K562 (cell line): ENCODE data around the gene FBLIM1. TPM values are rescaled to one million over a fixed set of nuclear protein-coding genes. Genes with fewer than 3 reads are reported as not detected.

Experiments
- CEBPB ChIP-seq: fragments of 450-650 bp; IDR thresholded peaks from 2 replicates; pipeline ENCODE4 v1.6.1; 2016; ENCODE audit warnings: missing genetic modification characterization, missing compliant biosample characterization
- CHD1 ChIP-seq: fragments of 200-600 bp; sonication (generic); IDR thresholded peaks from one replicate; pipeline ENCODE4 v1.6.1; 2012; ENCODE audit warnings: mild to moderate bottlenecking, moderate library complexity, low read length, inconsistent platforms
- CHD2 ChIP-seq: IDR thresholded peaks from 2 replicates; pipeline ENCODE4 v1.6.1; 2011; ENCODE audit warnings: low read depth, low read length
- FOXP1 ChIP-seq: sonication (generic); formaldehyde crosslinking; IDR thresholded peaks from 2 replicates; pipeline ENCODE4 v1.8.0; 2022; ENCODE audit warnings: mild to moderate bottlenecking, missing genetic modification reagents
- KDM2B ChIP-seq: fragments of 250-450 bp; sonication (Bioruptor Pico); IDR thresholded peaks from 2 replicates; pipeline ENCODE4 v1.8.0; 2021; ENCODE audit warnings: mild to moderate bottlenecking, moderate library complexity
- MEIS2 ChIP-seq: fragments of 450-650 bp; IDR thresholded peaks from 2 replicates; pipeline ENCODE4 v1.6.1; 2014; ENCODE audit warnings: mild to moderate bottlenecking; ENCODE audit not compliant: partially characterized antibody
- MYBL2 ChIP-seq, 2 experiments: fragments of 450-650 bp in 1 of 2; sonication (generic) in 1 of 2; formaldehyde crosslinking in 1 of 2; IDR thresholded peaks; 2 replicates each; pipeline versions ENCODE4 v1.6.1 to v1.8.1; 2017 to 2022; ENCODE audit warnings: borderline replicate concordance in 1 of 2, inconsistent platforms in 1 of 2, low read depth in 1 of 2, mild to moderate bottlenecking in 1 of 2, missing genetic modification reagents in 1 of 2, moderate library complexity in 1 of 2
- NCOA6 ChIP-seq: fragments of 450-650 bp; IDR thresholded peaks from 2 replicates; pipeline ENCODE4 v1.6.1; 2017; ENCODE audit warnings: mild to moderate bottlenecking
- NONO ChIP-seq, 2 experiments: fragments of 200-400 bp in 1 of 2; fragments of 450-650 bp in 1 of 2; formaldehyde crosslinking in 1 of 2; IDR thresholded peaks; 2 replicates each; pipeline ENCODE4 v1.6.1; 2017; ENCODE audit warnings: low read depth in 2 of 2, mild to moderate bottlenecking in 2 of 2, moderate library complexity in 2 of 2, low read length in 1 of 2
- SMAD4 ChIP-seq: fragments of 250-450 bp; sonication (Bioruptor Pico); conservative IDR thresholded peaks from 2 replicates; pipeline ENCODE4 v1.8.0; 2021; ENCODE audit warnings: inconsistent platforms, mild to moderate bottlenecking, moderate library complexity
- TBP ChIP-seq: optimal IDR thresholded peaks from 2 replicates; pipeline ENCODE3; 2011; ENCODE audit warnings: low read depth, low read length, improper control_type of control experiment
- U2AF2 ChIP-seq: fragments of 200-400 bp; formaldehyde crosslinking; optimal IDR thresholded peaks from 2 replicates; pipeline ENCODE3; 2017; ENCODE audit warnings: low read depth, mild to moderate bottlenecking, low read length
- ZFX ChIP-seq: sonication (generic); formaldehyde crosslinking; IDR thresholded peaks from 2 replicates; pipeline ENCODE4 v1.8.0; 2022; ENCODE audit warnings: mild to moderate bottlenecking, missing genetic modification reagents, moderate library complexity
- polyA plus RNA-seq, 8 experiments: library from polyadenylated mRNA; depleted of rRNA in 4 of 8; stranded (reverse) in 5 of 8; unstranded in 3 of 8; fragments of >200 nt; fragmentation: Nextera tagmentation in 2 of 8; fragmentation: Illumina TruSeq in 1 of 8; extraction: Ambion mirVana in 2 of 8; extraction: Trizol in 1 of 8; gene quantifications; 2 replicates each; pipeline versions ENCODE4 v1.2.1 to v1.2.3, GENCODE V29; 2011 to 2014; ENCODE audit warnings: inconsistent platforms in 1 of 8, missing spikeins in 1 of 8
- total RNA-seq, 7 experiments: library from RNA; depleted of rRNA in 6 of 7; stranded (reverse); fragments of >200 nt in 6 of 7; fragmentation: Illumina TruSeq in 2 of 7; extraction: Trizol in 2 of 7; gene quantifications; 2 replicates each; pipeline versions ENCODE4 v1.2.1 to v1.2.3, GENCODE V29; 2011 to 2021; ENCODE audit warnings: low replicate concordance in 1 of 7
- TF ChIP-seq, protein P1 (sequence below), 2 experiments: fragments of 450-650 bp; conservative IDR thresholded peaks; 2 replicates each; pipeline ENCODE4 v1.6.1; 2017; ENCODE audit warnings: mild to moderate bottlenecking in 2 of 2, moderate library complexity in 2 of 2
- TF ChIP-seq, protein P2 (sequence below): IDR thresholded peaks from 2 replicates; pipeline ENCODE4 v1.6.1; 2016; ENCODE audit warnings: missing genetic modification characterization, missing compliant biosample characterization
- TF ChIP-seq, protein P3 (sequence below): sonication (generic); formaldehyde crosslinking; IDR thresholded peaks from 2 replicates; pipeline ENCODE4 v1.9.0; 2022; ENCODE audit warnings: mild to moderate bottlenecking, missing genetic modification reagents

The FBLIM1 gene
- total and polyA plus RNA-seq, 9 of the 15 experiments (the other 6 are each of a cell fraction or from before 2014, with no cell fraction given) = 0.14 to 0.24 TPM; not detected in 7

DNA sequence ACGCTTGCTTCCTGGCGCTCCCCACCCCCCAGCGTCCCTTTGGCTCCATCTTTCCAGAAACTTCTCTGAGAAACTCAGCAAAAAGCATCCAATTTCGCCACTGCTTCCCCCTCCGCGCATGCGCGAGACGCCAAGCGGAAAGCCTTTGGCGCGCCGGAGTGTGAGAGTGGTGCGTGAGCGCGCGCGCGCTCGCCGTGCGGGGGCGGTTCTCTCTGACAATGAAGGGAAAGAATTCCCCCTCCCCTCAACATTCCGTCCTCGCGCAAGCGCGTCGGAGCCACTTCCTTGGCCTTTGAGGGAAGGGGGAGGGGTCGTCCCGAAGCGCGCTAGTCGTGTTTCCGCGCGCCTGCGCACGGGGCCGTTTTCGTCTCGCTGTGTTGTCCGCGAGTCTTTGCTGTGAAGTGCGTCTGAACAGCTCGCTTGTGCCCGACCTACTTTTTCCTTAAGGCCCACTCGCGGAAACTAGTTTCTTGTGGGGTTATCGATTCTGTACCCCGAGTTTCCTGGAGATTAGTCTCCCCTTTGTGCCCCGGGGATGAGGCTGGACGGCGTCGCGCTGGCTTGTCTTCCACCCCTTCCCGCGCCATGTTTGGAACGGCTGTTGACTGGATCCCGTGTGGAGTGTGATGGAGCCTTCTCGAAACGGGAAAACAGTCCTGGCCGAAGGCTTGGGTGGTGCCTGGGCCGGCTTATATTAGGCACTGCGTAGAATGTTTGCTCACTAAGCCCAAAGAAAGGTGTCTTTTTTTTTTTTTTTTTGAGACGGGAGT, 77.3 kb downstream of the FBLIM1 start (continued):
- TF ChIP-seq KDM2B (CRISPR knock-in tag) (peak; percentile 85; the same call in 1 of the 2 replicates), CHD2 (peak; percentile 54), CHD1 (peak; percentile 90), MYBL2 (IDR thresholded peaks at IDR 0.05; ENCODE audit: low read depth) (no peak), MYBL2 (CRISPR knock-in tag; IDR thresholded peaks at IDR 0.05; ENCODE audit: borderline replicate concordance) (no peak), MEIS2 (peak; percentile 99), U2AF2 (no peak), ZFX (CRISPR knock-in tag) (peak; percentile 50), SMAD4 (peak; percentile 32; the same call in 1 of the 2 replicates), CEBPB (tag) (peak; percentile 65), NCOA6 (no peak; the same call in 1 of the 2 replicates), NONO (IDR thresholded peaks at IDR 0.05; ENCODE audit: low read depth in 2 of 2, low read length in 1 of 2) (peak in 1 of 2 experiments; percentile 81; a peak in 1 of 4 replicates), TBP (peak; percentile 87), FOXP1 (peak; percentile 73; the same call in 1 of the 2 replicates)
- TF ChIP-seq, protein P1, sequence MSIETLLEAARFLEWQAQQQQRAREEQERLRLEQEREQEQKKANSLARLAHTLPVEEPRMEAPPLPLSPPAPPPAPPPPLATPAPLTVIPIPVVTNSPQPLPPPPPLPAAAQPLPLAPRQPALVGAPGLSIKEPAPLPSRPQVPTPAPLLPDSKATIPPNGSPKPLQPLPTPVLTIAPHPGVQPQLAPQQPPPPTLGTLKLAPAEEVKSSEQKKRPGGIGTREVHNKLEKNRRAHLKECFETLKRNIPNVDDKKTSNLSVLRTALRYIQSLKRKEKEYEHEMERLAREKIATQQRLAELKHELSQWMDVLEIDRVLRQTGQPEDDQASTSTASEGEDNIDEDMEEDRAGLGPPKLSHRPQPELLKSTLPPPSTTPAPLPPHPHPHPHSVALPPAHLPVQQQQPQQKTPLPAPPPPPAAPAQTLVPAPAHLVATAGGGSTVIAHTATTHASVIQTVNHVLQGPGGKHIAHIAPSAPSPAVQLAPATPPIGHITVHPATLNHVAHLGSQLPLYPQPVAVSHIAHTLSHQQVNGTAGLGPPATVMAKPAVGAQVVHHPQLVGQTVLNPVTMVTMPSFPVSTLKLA (conservative IDR thresholded peaks at IDR 0.05) = peak; percentile 71 to 82
- TF ChIP-seq, protein P2, sequence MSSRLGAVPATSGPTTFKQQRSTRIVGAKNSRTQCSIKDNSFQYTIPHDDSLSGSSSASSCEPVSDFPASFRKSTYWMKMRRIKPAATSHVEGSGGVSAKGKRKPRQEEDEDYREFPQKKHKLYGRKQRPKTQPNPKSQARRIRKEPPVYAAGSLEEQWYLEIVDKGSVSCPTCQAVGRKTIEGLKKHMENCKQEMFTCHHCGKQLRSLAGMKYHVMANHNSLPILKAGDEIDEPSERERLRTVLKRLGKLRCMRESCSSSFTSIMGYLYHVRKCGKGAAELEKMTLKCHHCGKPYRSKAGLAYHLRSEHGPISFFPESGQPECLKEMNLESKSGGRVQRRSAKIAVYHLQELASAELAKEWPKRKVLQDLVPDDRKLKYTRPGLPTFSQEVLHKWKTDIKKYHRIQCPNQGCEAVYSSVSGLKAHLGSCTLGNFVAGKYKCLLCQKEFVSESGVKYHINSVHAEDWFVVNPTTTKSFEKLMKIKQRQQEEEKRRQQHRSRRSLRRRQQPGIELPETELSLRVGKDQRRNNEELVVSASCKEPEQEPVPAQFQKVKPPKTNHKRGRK (tag) = no peak
- TF ChIP-seq, protein P3, sequence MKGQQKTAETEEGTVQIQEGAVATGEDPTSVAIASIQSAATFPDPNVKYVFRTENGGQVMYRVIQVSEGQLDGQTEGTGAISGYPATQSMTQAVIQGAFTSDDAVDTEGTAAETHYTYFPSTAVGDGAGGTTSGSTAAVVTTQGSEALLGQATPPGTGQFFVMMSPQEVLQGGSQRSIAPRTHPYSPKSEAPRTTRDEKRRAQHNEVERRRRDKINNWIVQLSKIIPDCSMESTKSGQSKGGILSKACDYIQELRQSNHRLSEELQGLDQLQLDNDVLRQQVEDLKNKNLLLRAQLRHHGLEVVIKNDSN (CRISPR knock-in tag) = 0 out of 2 replicates have a peak, but pooled peaks have one; percentile 7
